H9 (cell line): Measurements from ENCODE around the gene APBA3. TPM values are rescaled to one million over a fixed set of nuclear protein-coding genes. Genes with fewer than 3 reads are reported as not detected.

Experiments
- DNase-seq: peaks from one replicate; pipeline ENCODE4 v3.0.0-alpha.2; 2017
- H2AFZ ChIP-seq: one replicate; pipeline ENCODE4 v1.6.1; 2013; ENCODE audit warnings: mild to moderate bottlenecking, low read length, control low read depth, moderate library complexity
- H2AK5ac ChIP-seq: 2 replicates; pipeline ENCODE4 v1.6.1; 2013; ENCODE audit warnings: low read length, control low read depth, mixed read lengths; ENCODE audit not compliant: insufficient read length
- H2BK120ac ChIP-seq: one replicate; pipeline ENCODE4 v1.6.1; 2013; ENCODE audit warnings: low read depth, mild to moderate bottlenecking, low read length, control low read depth, inconsistent platforms; ENCODE audit not compliant: poor library complexity, severe bottlenecking
- H2BK12ac ChIP-seq: 2 replicates; pipeline ENCODE4 v1.6.1; 2013; ENCODE audit warnings: low read length, control low read depth, mixed read lengths, low read depth; ENCODE audit not compliant: insufficient read length
- H2BK15ac ChIP-seq: 2 replicates; pipeline ENCODE4 v1.6.1; 2013; ENCODE audit warnings: low read depth, low read length, control low read depth
- H2BK20ac ChIP-seq: one replicate; pipeline ENCODE4 v1.6.1; 2013; ENCODE audit warnings: low read depth, mild to moderate bottlenecking, low read length, control low read depth, inconsistent platforms; ENCODE audit not compliant: poor library complexity, severe bottlenecking
- H2BK5ac ChIP-seq: 2 replicates; pipeline ENCODE4 v1.6.1; 2013; ENCODE audit warnings: low read length, control low read depth, mixed read lengths; ENCODE audit not compliant: insufficient read length
- H3K14ac ChIP-seq: 2 replicates; pipeline ENCODE4 v1.6.1; 2013; ENCODE audit warnings: low read length, control low read depth; ENCODE audit not compliant: insufficient read depth
- H3K18ac ChIP-seq: 2 replicates; pipeline ENCODE4 v1.6.1; 2013; ENCODE audit warnings: low read depth, mild to moderate bottlenecking, mixed read lengths, low read length, control low read depth; ENCODE audit not compliant: insufficient read length
- H3K23ac ChIP-seq: 2 replicates; pipeline ENCODE4 v1.6.1; 2013; ENCODE audit warnings: low read length, control low read depth, mixed read lengths, low read depth; ENCODE audit not compliant: insufficient read length
- H3K23me2 ChIP-seq: 2 replicates; pipeline ENCODE4 v1.6.1; 2013; ENCODE audit warnings: low read depth, mild to moderate bottlenecking, mixed read lengths, low read length, control low read depth; ENCODE audit not compliant: insufficient read length, poor library complexity, severe bottlenecking
- H3K27ac ChIP-seq: 2 replicates; pipeline ENCODE4 v1.5.1; 2013; ENCODE audit warnings: low read length, control low read depth, mixed read lengths, low read depth; ENCODE audit not compliant: insufficient read length
- H3K27me3 ChIP-seq: 2 replicates; pipeline ENCODE4 v1.6.1; 2013; ENCODE audit warnings: low read length, control low read depth, inconsistent platforms; ENCODE audit not compliant: insufficient read depth
- H3K4ac ChIP-seq: 2 replicates; pipeline ENCODE4 v1.6.1; 2013; ENCODE audit warnings: low read depth, mild to moderate bottlenecking, control low read depth, inconsistent platforms, low read length, moderate library complexity
- H3K4me1 ChIP-seq: 2 replicates; pipeline ENCODE4 v1.6.1; 2013; ENCODE audit warnings: low read length, control low read depth, inconsistent platforms; ENCODE audit not compliant: insufficient read depth
- H3K4me2 ChIP-seq: 2 replicates; pipeline ENCODE4 v1.6.1; 2013; ENCODE audit warnings: low read length, control low read depth, mixed read lengths; ENCODE audit not compliant: insufficient read length, insufficient read depth
- H3K56ac ChIP-seq: 2 replicates; pipeline ENCODE4 v1.6.1; 2013; ENCODE audit warnings: low read depth, mild to moderate bottlenecking, mixed read lengths, low read length, control low read depth; ENCODE audit not compliant: insufficient read length
- H3K79me1 ChIP-seq: 2 replicates; pipeline ENCODE4 v1.6.1; 2013; ENCODE audit warnings: low read depth, mild to moderate bottlenecking, moderate library complexity, low read length, control low read depth, inconsistent platforms; ENCODE audit not compliant: insufficient read depth, poor library complexity, severe bottlenecking
- H3K79me2 ChIP-seq: 2 replicates; pipeline ENCODE4 v1.6.1; 2013; ENCODE audit warnings: low read length, control low read depth, inconsistent platforms; ENCODE audit not compliant: insufficient read depth
- H3K9ac ChIP-seq: 2 replicates; pipeline ENCODE4 v1.6.1; 2013; ENCODE audit warnings: low read length, control low read depth, mixed read lengths; ENCODE audit not compliant: insufficient read length; ENCODE audit errors: extremely low read depth
- H3K9me3 ChIP-seq: one replicate; pipeline ENCODE4 v1.6.1; 2013; ENCODE audit warnings: low read depth, low read length, inconsistent platforms; ENCODE audit not compliant: control insufficient read depth
- H3T11ph ChIP-seq: one replicate; pipeline ENCODE4 v1.6.1; 2013; ENCODE audit warnings: mild to moderate bottlenecking, low read length, control low read depth, inconsistent platforms
- H4K20me1 ChIP-seq: one replicate; pipeline ENCODE4 v1.6.1; 2013; ENCODE audit not compliant: control insufficient read depth, insufficient read length, insufficient read depth
- H4K5ac ChIP-seq: 2 replicates; pipeline ENCODE4 v1.6.1; 2013; ENCODE audit warnings: low read depth, mild to moderate bottlenecking, mixed read lengths, low read length, control low read depth; ENCODE audit not compliant: insufficient read length
- H4K8ac ChIP-seq: replicated peaks from 2 replicates; pipeline ENCODE4 v1.6.1; 2013; ENCODE audit warnings: low read length, control low read depth, mixed read lengths, low read depth; ENCODE audit not compliant: insufficient read length
- H4K91ac ChIP-seq: 2 replicates; pipeline ENCODE4 v1.6.1; 2013; ENCODE audit warnings: low read depth, mild to moderate bottlenecking, moderate library complexity, mixed read lengths, low read length, control low read depth; ENCODE audit not compliant: insufficient read length
- H3K27ac Mint-ChIP-seq, 3 experiments: 2 replicates in 2 of 3; 3 replicates in 1 of 3; pipeline ENCODE4 v1.8.0; 2020 to 2021; ENCODE audit warnings: mixed read lengths in 3 of 3, mild to moderate bottlenecking in 1 of 3, moderate library complexity in 1 of 3
- H3K27me3 Mint-ChIP-seq: 2 replicates; pipeline ENCODE4 v1.8.0; 2021; ENCODE audit warnings: low read depth, mild to moderate bottlenecking, moderate library complexity, mixed read lengths
- H3K36me3 Mint-ChIP-seq, 3 experiments: 2 replicates in 2 of 3; 3 replicates in 1 of 3; pipeline ENCODE4 v1.8.0; 2020 to 2021; ENCODE audit warnings: low read depth in 3 of 3, mixed read lengths in 3 of 3; ENCODE audit not compliant: insufficient read depth in 1 of 3
- H3K4me1 Mint-ChIP-seq, 2 experiments: 2 replicates each; pipeline ENCODE4 v1.8.0; 2020; ENCODE audit warnings: mixed read lengths in 2 of 2
- H3K4me3 Mint-ChIP-seq, 2 experiments: 2 replicates in 1 of 2; 3 replicates in 1 of 2; pipeline ENCODE4 v1.8.0; 2020 to 2021; ENCODE audit warnings: mild to moderate bottlenecking in 2 of 2, mixed read lengths in 2 of 2, moderate library complexity in 1 of 2
- H3K9me3 Mint-ChIP-seq, 2 experiments: 2 replicates in 1 of 2; 3 replicates in 1 of 2; pipeline ENCODE4 v1.8.0; 2020; ENCODE audit warnings: mild to moderate bottlenecking in 2 of 2, mixed read lengths in 2 of 2, moderate library complexity in 1 of 2
- CTCF ChIP-seq: fragments of 200-600 bp; sonication (generic); conservative IDR thresholded peaks from 3 replicates; pipeline ENCODE4 v1.8.0; 2021; ENCODE audit warnings: antibody characterized with exemption, mild to moderate bottlenecking
- WGBS: extraction: QIAGEN DNeasy Blood & Tissue Kit; methylation state at CpG from one replicate; pipeline ENCODE4 v1.1.7; 2013; ENCODE audit warnings: missing lambda C conversion rate, low lambda C conversion rate, mixed read lengths; ENCODE audit not compliant: insufficient read length; ENCODE audit errors: extremely low coverage; 5-methylcytosine and 5-hydroxymethylcytosine counted together
- total RNA-seq: library from RNA; stranded (reverse); gene quantifications from 2 replicates; pipeline ENCODE4 v1.2.1, GENCODE V29; 2021

Gene APBA3
- total RNA-seq, 1 experiment from 2014 or later: 21.8 TPM

- Histone ChIP-seq H2BK120ac (no peak overlapping the region), H3K56ac (no peak overlapping the region), H3K27me3 (peaks cover 2% of the 10 kb centered on the region; the same call in 1 of the 2 replicates), H4K5ac (no peak overlapping the region), H2BK5ac (no peak overlapping the region), H4K20me1 (no peaks in the 10 kb centered on the region), H3K79me2 (no peaks in the 10 kb centered on the region), H4K91ac (no peak overlapping the region), H3K18ac (no peak overlapping the region), H2AK5ac (no peak overlapping the region), H3K79me1 (no peaks in the 10 kb centered on the region), H2AFZ (no peak overlapping the region), H3K4ac (no peak overlapping the region), H2BK20ac (no peak overlapping the region), H3K4me2 (no peak overlapping the region), H3K4me1 (no peaks in the 10 kb centered on the region), H2BK15ac (no peak overlapping the region), H3K9me3 (peaks cover 19% of the 10 kb centered on the region), H3K23ac (no peak overlapping the region), H2BK12ac (no peak overlapping the region), H3K9ac (no peak overlapping the region), H3T11ph (no peak overlapping the region), H3K23me2 (no peaks in the 10 kb centered on the region), H3K27ac (no peak overlapping the region), H3K14ac (no peak overlapping the region; the same call in 1 of the 2 replicates), H4K8ac (no peak overlapping the region)
- no CpG with 5 or more reads among the region's 49 CpGs for WGBS
- Mint-ChIP-seq H3K4me3 (peak overlapping the region; percentile 64 to 83; a peak in 4 of 5 replicates), H3K27me3 (peaks cover 56% of the 10 kb centered on the region), H3K4me1 (peaks cover 2 to 5% of the 10 kb centered on the region in 2 experiments; a peak in 2 of 4 replicates), H3K27ac (no peak overlapping the region; a peak in 1 of 7 replicates), H3K9me3 (peaks cover 21 to 23% of the 10 kb centered on the region in 2 experiments), H3K36me3 (peaks cover 21 to 24% (median 21%) of the 10 kb centered on the region in 3 experiments)
- DNase-seq: peak; percentile 87
- peak; percentile 77 for TF ChIP-seq CTCF
Observed at GRCh38 chr19:3783660-3784584, 22.4 kb upstream of the APBA3 start.
